Activated CD8-positive, alpha-beta memory T cell treated with anti-CD3 and anti-CD28 coated beads, Interleukin-2, amount 50 U/mL, for 4 hours (primary cell): Measurements from ENCODE around the gene PMS1.
"Not testable (repeated sequence)": the region's sequence is repeated elsewhere in the genome, so short reads cannot be mapped to it uniquely, and the experiment has no call there.

ENCODE experiments used
- DNase-seq: peaks from one replicate; pipeline ENCODE4 v3.0.0-alpha.2; 2020

Gene PMS1

GRCh38 chr2:189783927-189784867 is at the start of gene PMS1, which contains the start of gene ORMDL1:
Gene PMS1, plus strand, starts transcription at chr2:189784450. Its CDS starts 7,360 bp downstream, at chr2:189791810.
Gene ORMDL1, minus strand, starts transcription at chr2:189784339. Its CDS starts 1,744 bp downstream, at chr2:189782595.
- peak; percentile 93 for DNase-seq

- DNase-seq: peak; percentile 27
These were observed 33.1 kb upstream of the PMS1 start for GRCh38 chr2:189751080-189751658.

- DNase-seq: no peak
These were observed 27.8 kb upstream of the PMS1 start for GRCh38 chr2:189756311-189756952.

- not testable (repeated sequence) for DNase-seq
These were observed 24.1 kb upstream of the PMS1 start for GRCh38 chr2:189760154-189760553.

- no peak for DNase-seq
These were observed 22.1 kb upstream of the PMS1 start for GRCh38 chr2:189762229-189762550.

- DNase-seq: peak; percentile 92
These were observed 21.5 kb upstream of the PMS1 start, which contains the start of gene OSGEPL1 for GRCh38 chr2:189762551-189763298. Gene OSGEPL1, minus strand, starts transcription at chr2:189762792. Its CDS starts 1,152 bp downstream, at chr2:189761640.

GRCh38 chr2:189763908-189764661 is 20.2 kb upstream of the PMS1 start:
- DNase-seq: no peak

- no peak for DNase-seq
These were observed 13.5 kb upstream of the PMS1 start for GRCh38 chr2:189770590-189771322.

GRCh38 chr2:189772212-189772611 is 12.0 kb upstream of the PMS1 start:
- no peak for DNase-seq

- no peak for DNase-seq
These were observed 2.0 kb upstream of the PMS1 start for GRCh38 chr2:189782221-189782671.

- no peak for DNase-seq
These were observed 761 bp upstream of the PMS1 start for GRCh38 chr2:189783451-189783926.

GRCh38 chr2:189791338-189792042 is 7.2 kb downstream of the PMS1 start:
- DNase-seq: no peak

- DNase-seq: no peak
These were observed 10.1 kb downstream of the PMS1 start for GRCh38 chr2:189794310-189794709.

- no peak for DNase-seq
These were observed 13.7 kb downstream of the PMS1 start for GRCh38 chr2:189797902-189798301.

GRCh38 chr2:189798312-189799029 is 14.2 kb downstream of the PMS1 start:
- no peak for DNase-seq

GRCh38 chr2:189799030-189799331 is 14.7 kb downstream of the PMS1 start:
- no peak for DNase-seq

- DNase-seq: no peak
These were observed 15.3 kb downstream of the PMS1 start for GRCh38 chr2:189799531-189799930.

- no peak for DNase-seq
These were observed 18.2 kb downstream of the PMS1 start for GRCh38 chr2:189802396-189802912.

GRCh38 chr2:189803431-189803830 is 19.2 kb downstream of the PMS1 start:
- DNase-seq: no peak
